Central memory CD8-positive, alpha-beta T cell (primary cell): ENCODE results near the gene RPL32.
"Not testable (repeated sequence)": the region's sequence is repeated elsewhere in the genome, so short reads cannot be mapped to it uniquely, and the experiment has no call there.

Experiments used
- ATAC-seq: fragments of 150-1000 bp; cut with Tn5 transposase; replicated peaks from 2 replicates; pipeline ENCODE4 v1.10.0; 2022; ENCODE audit warnings: mild to moderate bottlenecking, moderate FRiP score, moderate number of reproducible peaks; ENCODE audit not compliant: poor library complexity, severe bottlenecking; ENCODE audit errors: extremely low read depth
- DNase-seq, 2 donors: peaks; one replicate each; pipeline ENCODE4 v3.0.0; 2021; ENCODE audit warnings: low spot score in 2 of 2
- H3K27ac Mint-ChIP-seq: one replicate; pipeline ENCODE4 v1.8.0; 2022; ENCODE audit warnings: low read depth, mild to moderate bottlenecking, moderate library complexity, mixed read lengths
- H3K27me3 Mint-ChIP-seq: one replicate; pipeline ENCODE4 v1.8.0; 2022; ENCODE audit warnings: mixed read lengths
- H3K36me3 Mint-ChIP-seq: one replicate; pipeline ENCODE4 v1.8.0; 2022; ENCODE audit warnings: mild to moderate bottlenecking, moderate library complexity, mixed read lengths; ENCODE audit not compliant: insufficient read depth
- H3K4me1 Mint-ChIP-seq: one replicate; pipeline ENCODE4 v1.8.0; 2022; ENCODE audit warnings: mixed read lengths
- H3K4me3 Mint-ChIP-seq: one replicate; pipeline ENCODE4 v1.8.0; 2022; ENCODE audit warnings: mild to moderate bottlenecking, moderate library complexity, mixed read lengths
- H3K9me3 Mint-ChIP-seq: one replicate; pipeline ENCODE4 v1.8.0; 2022; ENCODE audit warnings: mixed read lengths

Gene RPL32

GRCh38 chr3:12841149-12841969 lies at the start of gene RPL32:
TSS of gene RPL32 (minus strand) at chr3:12841565. CDS start at chr3:12840237, 1,328 bp downstream.
- Mint-ChIP-seq H3K27ac (peak within 1 kb of the TSS; percentile 99), H3K4me3 (peak within 1 kb of the TSS; percentile 91), H3K4me1 (peaks cover 46% of the 10 kb centered on the region), H3K36me3 (peaks cover 44% of the 10 kb centered on the region), H3K9me3 (no peaks in the 10 kb centered on the region), H3K27me3 (no peaks in the 10 kb centered on the region)
- peak; percentile 90 for ATAC-seq
- DNase-seq, result peak; percentile 74 to 78

- DNase-seq, result no peak
- no peak for ATAC-seq
- no peaks in the 10 kb centered on the region for H3K9me3 Mint-ChIP-seq
- H3K27me3 Mint-ChIP-seq, result peaks cover 47% of the 10 kb centered on the region
- no peak overlapping the region for H3K27ac Mint-ChIP-seq
- no peak overlapping the region for H3K4me3 Mint-ChIP-seq
- H3K36me3 Mint-ChIP-seq, result peaks cover 10% of the 10 kb centered on the region
- peaks cover 28% of the 10 kb centered on the region for H3K4me1 Mint-ChIP-seq
Measured at GRCh38 chr3:12890610-12891390, 49.4 kb upstream of the RPL32 start.

GRCh38 chr3:12886736-12887135 lies 45.4 kb upstream of the RPL32 start:
- H3K27me3 Mint-ChIP-seq, result peaks cover 66% of the 10 kb centered on the region
- no peak for DNase-seq
- no peak for ATAC-seq
- H3K27ac Mint-ChIP-seq, result no peak overlapping the region
- no peaks in the 10 kb centered on the region for H3K9me3 Mint-ChIP-seq
- peaks cover 18% of the 10 kb centered on the region for H3K4me1 Mint-ChIP-seq
- H3K4me3 Mint-ChIP-seq, result peak overlapping the region; percentile 27
- H3K36me3 Mint-ChIP-seq, result no peaks in the 10 kb centered on the region

- ATAC-seq, result peak; percentile 56
- no peak for DNase-seq
- no peaks in the 10 kb centered on the region for H3K9me3 Mint-ChIP-seq
- peaks cover 68% of the 10 kb centered on the region for H3K27me3 Mint-ChIP-seq
- H3K36me3 Mint-ChIP-seq, result no peaks in the 10 kb centered on the region
- peak overlapping the region; percentile 27 for H3K4me3 Mint-ChIP-seq
- no peak overlapping the region for H3K27ac Mint-ChIP-seq
- H3K4me1 Mint-ChIP-seq, result peaks cover 17% of the 10 kb centered on the region
Measured at GRCh38 chr3:12886106-12886679, 44.8 kb upstream of the RPL32 start.

- no peak for ATAC-seq
- Mint-ChIP-seq H3K9me3 (no peaks in the 10 kb centered on the region), H3K4me3 (no peak overlapping the region), H3K27ac (no peak overlapping the region), H3K27me3 (peaks cover 64% of the 10 kb centered on the region), H3K4me1 (peaks cover 17% of the 10 kb centered on the region), H3K36me3 (no peaks in the 10 kb centered on the region)
- no peak for DNase-seq
Measured at GRCh38 chr3:12885583-12885930, 44.2 kb upstream of the RPL32 start.

- no peak for ATAC-seq
- Mint-ChIP-seq H3K27me3 (peaks cover 58% of the 10 kb centered on the region), H3K36me3 (no peaks in the 10 kb centered on the region), H3K9me3 (no peaks in the 10 kb centered on the region), H3K4me1 (peaks cover 17% of the 10 kb centered on the region), H3K4me3 (no peak overlapping the region), H3K27ac (no peak overlapping the region)
- DNase-seq, result no peak
Measured at GRCh38 chr3:12884790-12885582, 43.6 kb upstream of the RPL32 start.

- Mint-ChIP-seq H3K4me1 (peaks cover 17% of the 10 kb centered on the region), H3K27ac (no peak overlapping the region), H3K36me3 (no peaks in the 10 kb centered on the region), H3K4me3 (no peak overlapping the region), H3K9me3 (no peaks in the 10 kb centered on the region), H3K27me3 (peaks cover 52% of the 10 kb centered on the region)
- ATAC-seq (no peak), DNase-seq (no peak)
Measured at GRCh38 chr3:12884186-12884680, 42.9 kb upstream of the RPL32 start.

GRCh38 chr3:12882336-12883310 lies 41.3 kb upstream of the RPL32 start:
- Mint-ChIP-seq H3K4me1 (peaks cover 17% of the 10 kb centered on the region), H3K9me3 (no peaks in the 10 kb centered on the region), H3K27me3 (peaks cover 37% of the 10 kb centered on the region), H3K27ac (no peak overlapping the region), H3K4me3 (no peak overlapping the region), H3K36me3 (no peaks in the 10 kb centered on the region)
- no peak for ATAC-seq
- DNase-seq, result no peak

GRCh38 chr3:12881858-12882257 lies 40.5 kb upstream of the RPL32 start:
- not testable (repeated sequence) for H3K27ac Mint-ChIP-seq, H3K36me3 Mint-ChIP-seq, H3K9me3 Mint-ChIP-seq, DNase-seq, ATAC-seq, H3K4me3 Mint-ChIP-seq
- Mint-ChIP-seq H3K27me3 (peaks cover 29% of the 10 kb centered on the region), H3K4me1 (peaks cover 16% of the 10 kb centered on the region)

GRCh38 chr3:12879191-12879815 lies 37.9 kb upstream of the RPL32 start:
- Mint-ChIP-seq H3K27me3 (peaks cover 25% of the 10 kb centered on the region), H3K27ac (no peak overlapping the region), H3K4me3 (no peak overlapping the region), H3K9me3 (no peaks in the 10 kb centered on the region), H3K4me1 (peaks cover 4% of the 10 kb centered on the region), H3K36me3 (peaks cover 3% of the 10 kb centered on the region)
- no peak for DNase-seq
- no peak for ATAC-seq

GRCh38 chr3:12878758-12879157 lies 37.4 kb upstream of the RPL32 start:
- not testable (repeated sequence) for DNase-seq, H3K27ac Mint-ChIP-seq, H3K36me3 Mint-ChIP-seq, H3K4me3 Mint-ChIP-seq, H3K9me3 Mint-ChIP-seq, H3K4me1 Mint-ChIP-seq, ATAC-seq
- H3K27me3 Mint-ChIP-seq, result peaks cover 21% of the 10 kb centered on the region
